Activated naive CD4-positive, alpha-beta T cell treated with anti-CD3 and anti-CD28 coated beads for 36 hours (primary cell): ENCODE data around the gene ANKRD2. TPM values are rescaled to one million over a fixed set of nuclear protein-coding genes. Genes with fewer than 3 reads are reported as not detected.
A peak's percentile ranks its signal among the peaks of the same experiment; 100 is the strongest.

Experiments
- CTCF ChIA-PET: fragments of 350-600 bp; sonication (Branson Sonifier 250); formaldehyde crosslinking; loops from one replicate; lab custom pipeline; 2021; ENCODE audit warnings: antibody characterized with exemption; lab: Charles Lee
- DNase-seq: peaks from one replicate; pipeline ENCODE4 v3.0.0-alpha.2; 2020
- H3K27ac Mint-ChIP-seq: one replicate; pipeline ENCODE4 v1.8.0; 2021; ENCODE audit warnings: mild to moderate bottlenecking, mixed read lengths
- H3K27me3 Mint-ChIP-seq: one replicate; pipeline ENCODE4 v1.8.0; 2021; ENCODE audit warnings: low read depth, mixed read lengths
- H3K36me3 Mint-ChIP-seq: one replicate; pipeline ENCODE4 v1.8.0; 2021; ENCODE audit warnings: low read depth, mixed read lengths
- H3K4me1 Mint-ChIP-seq: one replicate; pipeline ENCODE4 v1.8.0; 2021; ENCODE audit warnings: low read depth, mixed read lengths
- H3K4me3 Mint-ChIP-seq: one replicate; pipeline ENCODE4 v1.8.0; 2021; ENCODE audit warnings: mild to moderate bottlenecking, moderate library complexity, mixed read lengths
- H3K9me3 Mint-ChIP-seq: one replicate; pipeline ENCODE4 v1.8.0; 2021; ENCODE audit warnings: mixed read lengths
- intact Hi-C: fragments of 100-400 bp; cut with micrococcal nuclease; formaldehyde crosslinking; loops from one replicate; pipeline ENCODE4 v1.15.1; 2023
- total RNA-seq, 2 experiments: library from RNA; stranded (reverse); gene quantifications; one replicate each; pipeline ENCODE4 v1.2.3, GENCODE V29; 2021

Gene ANKRD2
- total RNA-seq, 2 experiments from 2014 or later = 0.26 TPM; not detected in 1

GRCh38 chr10:97537186-97537869, 35.3 kb upstream of the ANKRD2 start:
- Mint-ChIP-seq H3K4me3 (no peak overlapping the region), H3K27ac (no peak overlapping the region), H3K4me1 (peaks cover 7% of the 10 kb centered on the region), H3K36me3 (no peaks in the 10 kb centered on the region), H3K9me3 (no peaks in the 10 kb centered on the region), H3K27me3 (no peaks in the 10 kb centered on the region)
- CTCF ChIA-PET = interaction anchor here (8.6 kb wide), 1 partner anchor 14 kb away, joined by 148 read pairs; no protein-coding TSS in a partner anchor
- intact Hi-C loops = no loop called here
- DNase-seq = no peak

DNA sequence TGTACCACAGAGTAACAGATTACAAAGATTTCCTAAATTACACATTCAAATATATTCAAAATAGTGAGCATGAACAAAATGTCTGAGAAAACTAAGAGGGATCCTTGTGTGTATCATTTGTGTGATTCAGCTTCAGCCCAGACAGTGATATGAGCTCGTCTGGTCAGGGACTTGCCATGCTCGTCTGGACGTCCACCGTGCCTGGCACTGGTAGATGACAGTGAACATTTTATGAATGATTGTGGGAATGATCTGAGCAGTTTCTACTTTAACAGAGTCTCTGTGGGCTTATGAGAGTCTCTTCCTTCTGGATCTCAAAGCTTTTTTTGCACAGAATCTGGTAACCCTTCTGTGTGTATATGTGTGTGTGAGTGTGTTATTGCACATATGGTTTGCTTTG, 34.2 kb upstream of the ANKRD2 start:
- no peaks in the 10 kb centered on the region for H3K36me3 Mint-ChIP-seq
- H3K27me3 Mint-ChIP-seq = no peaks in the 10 kb centered on the region

DNA sequence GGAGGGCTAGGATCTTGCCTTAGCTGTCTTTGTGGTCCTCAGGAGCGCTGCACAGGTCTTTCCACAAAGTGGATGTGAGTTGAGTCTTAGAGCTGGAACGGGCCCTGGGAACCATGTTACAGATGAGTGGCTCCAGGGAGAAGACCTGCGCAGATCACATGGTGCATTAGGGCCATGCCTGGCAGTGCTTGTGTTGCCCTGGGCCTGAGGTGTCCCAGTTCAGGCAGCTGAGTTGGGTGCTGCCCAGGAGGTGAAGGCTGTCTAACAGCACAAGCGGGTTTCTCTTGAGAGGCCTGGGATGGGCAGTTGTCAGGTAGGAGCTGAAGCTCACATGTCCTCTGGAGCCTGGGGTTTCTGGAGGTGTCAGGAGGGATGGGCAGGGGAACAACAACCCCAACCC, 33.7 kb upstream of the ANKRD2 start:
- Mint-ChIP-seq H3K4me1 (peaks cover 23% of the 10 kb centered on the region), H3K36me3 (no peaks in the 10 kb centered on the region), H3K9me3 (no peaks in the 10 kb centered on the region), H3K27ac (no peak overlapping the region), H3K27me3 (no peaks in the 10 kb centered on the region), H3K4me3 (no peak overlapping the region)
- CTCF ChIA-PET = interaction anchor here (0.6 to 8.6 kb wide), 2 partner anchors 13 to 118 kb away, joined by 3 to 148 read pairs; no protein-coding TSS in a partner anchor
- intact Hi-C loops = no loop called here
- DNase-seq = no peak

More for the DNA sequence above, 34.2 kb upstream of the ANKRD2 start:
- no peak overlapping the region for H3K4me3 Mint-ChIP-seq
- H3K9me3 Mint-ChIP-seq = no peaks in the 10 kb centered on the region
- H3K27ac Mint-ChIP-seq = no peak overlapping the region
- H3K4me1 Mint-ChIP-seq = peaks cover 18% of the 10 kb centered on the region
- CTCF ChIA-PET = interaction anchor here (8.6 kb wide), 1 partner anchor 13 kb away, joined by 148 read pairs; no protein-coding TSS in a partner anchor
- intact Hi-C loops = no loop called here
- no peak for DNase-seq

DNA sequence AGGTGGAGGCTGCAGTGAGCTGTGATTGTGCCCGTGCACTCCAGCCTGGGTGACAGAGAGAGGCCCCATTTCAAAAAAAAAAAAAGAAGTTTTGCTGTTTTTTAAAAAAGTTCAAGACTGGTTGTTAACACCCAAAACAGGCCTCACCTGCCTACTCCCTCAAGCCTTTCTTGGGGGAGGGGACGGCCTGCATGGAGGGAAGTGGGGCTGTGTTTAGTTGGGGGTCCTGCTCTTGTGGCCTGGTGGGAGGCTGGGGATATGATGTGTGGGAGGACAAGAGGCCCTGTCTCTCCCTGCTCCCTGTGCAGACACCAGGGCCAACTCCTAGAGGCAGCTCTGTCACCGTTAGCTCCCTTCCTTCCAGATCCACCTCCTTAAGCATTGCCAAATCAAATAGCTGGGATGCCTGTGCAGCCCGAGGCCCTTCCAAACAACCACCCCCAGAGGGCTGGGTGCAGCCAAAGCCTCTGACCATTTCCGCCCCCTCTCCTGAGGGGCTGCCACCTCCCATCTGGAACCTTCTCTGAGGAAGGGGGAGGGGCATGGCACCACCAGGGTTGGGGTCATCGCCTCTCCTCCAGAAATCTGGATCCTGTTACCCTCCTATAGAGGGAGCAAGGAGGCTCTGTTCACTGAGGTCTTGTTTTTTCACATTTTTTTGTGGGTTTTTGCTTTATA, 32.9 kb upstream of the ANKRD2 start:
- no peak for DNase-seq
- no peaks in the 10 kb centered on the region for H3K36me3 Mint-ChIP-seq
- peaks cover 23% of the 10 kb centered on the region for H3K4me1 Mint-ChIP-seq
- H3K27ac Mint-ChIP-seq = no peak overlapping the region
- intact Hi-C loops = no loop called here
- no peak overlapping the region for H3K4me3 Mint-ChIP-seq
- CTCF ChIA-PET = interaction anchor here (0.6 to 8.6 kb wide), 3 partner anchors 12 to 118 kb away, joined by 3 to 148 read pairs (median 3); no protein-coding TSS in a partner anchor
- H3K9me3 Mint-ChIP-seq = no peaks in the 10 kb centered on the region
- no peaks in the 10 kb centered on the region for H3K27me3 Mint-ChIP-seq

- H3K27me3 Mint-ChIP-seq = no peaks in the 10 kb centered on the region
- CTCF ChIA-PET = interaction anchor here (0.6 to 8.6 kb wide), 4 partner anchors 11 to 196 kb away, joined by 3 to 148 read pairs (median 18); no protein-coding TSS in a partner anchor
- H3K27ac Mint-ChIP-seq = no peak overlapping the region
- H3K4me3 Mint-ChIP-seq = no peak overlapping the region
- no peak for DNase-seq
- H3K9me3 Mint-ChIP-seq = no peaks in the 10 kb centered on the region
- intact Hi-C loops = no loop called here
- H3K4me1 Mint-ChIP-seq = peaks cover 23% of the 10 kb centered on the region
- no peaks in the 10 kb centered on the region for H3K36me3 Mint-ChIP-seq
These were observed 31.7 kb upstream of the ANKRD2 start for GRCh38 chr10:97540669-97541500.

DNA sequence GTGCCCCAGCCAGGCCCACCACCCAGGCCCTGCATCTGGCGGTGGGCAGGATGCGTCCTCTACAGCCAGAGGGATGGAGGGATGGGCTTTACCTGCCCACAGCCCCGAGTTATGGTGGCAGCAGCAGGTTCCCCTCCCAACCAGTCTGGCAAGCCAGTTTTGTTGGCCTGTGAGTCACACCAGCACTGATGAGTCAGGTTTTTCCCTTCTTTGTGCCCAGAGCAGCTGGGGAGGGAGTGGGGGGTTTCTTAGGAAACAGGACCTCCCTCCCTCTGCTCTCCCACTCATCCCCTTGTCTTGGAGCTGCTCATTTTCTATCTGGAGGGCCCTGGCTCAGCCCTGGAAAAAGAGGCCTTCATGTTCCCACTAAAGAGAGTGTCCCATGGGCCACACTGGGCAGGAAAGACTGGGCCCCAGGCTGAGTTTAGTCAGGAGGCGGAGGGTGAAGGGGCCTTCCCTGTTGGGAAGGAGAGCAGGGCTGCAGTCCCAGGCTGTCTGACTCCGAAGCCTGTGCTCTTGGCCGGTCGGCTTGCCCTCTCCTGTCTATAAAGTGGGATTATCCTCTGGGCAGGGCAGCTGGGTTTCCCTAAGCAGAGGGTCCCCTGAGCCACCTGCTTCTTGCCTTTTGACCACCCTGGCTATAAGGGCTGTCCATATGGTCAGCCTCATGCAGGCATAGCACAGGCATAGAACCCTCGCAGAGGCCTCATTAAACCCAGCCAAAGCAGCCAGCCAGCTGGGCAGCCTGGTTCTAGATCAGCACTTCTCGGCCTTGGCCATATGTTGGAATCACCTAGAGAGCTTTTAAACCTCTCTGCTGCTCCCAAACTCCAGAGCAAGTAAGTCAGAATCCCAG, 30.2 kb upstream of the ANKRD2 start:
- Mint-ChIP-seq H3K4me1 (peaks cover 23% of the 10 kb centered on the region), H3K27ac (peak overlapping the region; percentile 32), H3K36me3 (no peaks in the 10 kb centered on the region), H3K4me3 (no peak overlapping the region), H3K27me3 (no peaks in the 10 kb centered on the region), H3K9me3 (no peaks in the 10 kb centered on the region)
- intact Hi-C loops = loop anchor here (1.0 to 2.0 kb wide), 3 partner anchors 19 to 136 kb away; partner anchors contain the start of genes MMS19 and UBTD1
- CTCF ChIA-PET = interaction anchor here (0.9 to 2.6 kb wide), 2 partner anchors 8 to 10 kb away, joined by 3 to 27 read pairs; no protein-coding TSS in a partner anchor
- peak; percentile 78 for DNase-seq

DNA sequence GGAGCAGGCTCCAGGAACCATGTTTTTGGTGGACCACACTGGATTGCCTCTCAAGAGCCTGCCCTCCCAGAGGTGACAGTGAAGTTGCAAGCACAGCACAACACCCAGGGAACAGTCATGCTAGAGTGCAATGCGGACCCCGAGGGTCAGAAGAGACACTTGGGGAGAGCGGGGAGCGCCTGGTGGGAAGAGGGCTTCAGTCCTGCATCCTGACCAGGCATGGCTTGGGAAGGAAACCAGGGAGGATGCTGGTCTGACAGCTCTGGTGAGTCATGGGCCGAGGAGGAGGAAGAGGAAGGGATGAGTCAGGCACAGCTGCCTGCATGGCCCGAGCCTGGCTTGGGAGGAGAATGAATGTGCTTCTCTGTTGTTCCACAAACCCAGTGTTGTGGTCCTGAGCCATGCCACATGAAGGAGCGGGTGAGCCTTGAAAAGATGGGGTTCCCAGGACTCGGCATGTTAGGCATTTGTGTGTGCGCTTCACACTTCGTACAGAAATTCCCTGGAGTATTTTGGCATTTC, 29.5 kb upstream of the ANKRD2 start:
- H3K4me3 Mint-ChIP-seq = no peak overlapping the region
- H3K9me3 Mint-ChIP-seq = no peaks in the 10 kb centered on the region
- intact Hi-C loops = loop anchor here (1.0 to 2.0 kb wide), 3 partner anchors 18 to 136 kb away; partner anchors contain the start of genes MMS19 and UBTD1
- H3K27me3 Mint-ChIP-seq = no peaks in the 10 kb centered on the region
- H3K27ac Mint-ChIP-seq = peak overlapping the region; percentile 68
- H3K36me3 Mint-ChIP-seq = no peaks in the 10 kb centered on the region
- CTCF ChIA-PET = interaction anchor here (0.9 to 2.6 kb wide), 2 partner anchors 9 to 10 kb away, joined by 3 to 27 read pairs; no protein-coding TSS in a partner anchor
- H3K4me1 Mint-ChIP-seq = peaks cover 23% of the 10 kb centered on the region
- peak; percentile 86 for DNase-seq

DNA sequence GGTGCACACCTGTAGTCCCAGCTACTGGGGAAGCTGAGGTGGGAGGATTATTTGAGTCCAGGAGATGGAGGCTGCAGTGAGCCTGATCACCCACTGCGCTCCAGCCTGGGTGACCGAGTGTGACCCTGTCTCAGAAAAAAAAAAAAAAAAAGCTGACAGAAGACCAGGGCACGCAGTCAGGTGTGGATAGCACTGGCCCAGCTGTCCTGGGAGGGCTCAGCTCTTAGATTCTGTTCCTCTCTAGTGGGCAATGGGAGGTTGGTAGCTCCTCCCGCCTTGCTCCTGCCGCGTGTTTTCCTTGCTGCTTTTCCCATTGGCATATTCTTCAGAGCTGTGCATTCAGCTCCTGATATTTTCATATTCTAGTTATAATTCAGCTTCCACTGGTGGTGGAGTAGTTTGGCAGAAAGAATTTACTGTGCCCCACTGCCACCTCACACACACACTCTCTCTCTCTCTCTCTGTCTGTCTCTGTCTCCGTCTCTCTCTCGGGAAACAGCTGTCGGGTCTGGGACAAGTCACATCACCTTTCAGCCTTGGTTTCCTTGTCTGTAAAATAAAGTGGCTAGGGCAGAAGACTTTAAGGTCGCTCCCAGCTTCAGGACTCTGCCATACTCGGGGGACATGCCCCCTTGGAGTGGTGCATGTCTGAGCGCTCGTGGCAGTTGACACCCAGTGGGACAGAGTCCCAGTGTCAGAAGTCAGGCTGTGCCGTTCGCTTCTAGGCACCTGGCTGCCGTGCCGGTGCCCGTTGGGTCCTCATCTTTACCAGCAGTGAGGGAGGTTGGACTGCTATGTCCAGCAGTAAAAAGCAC, 25.9 kb upstream of the ANKRD2 start:
- no peak for DNase-seq
- intact Hi-C loops = no loop called here
- no peaks in the 10 kb centered on the region for H3K9me3 Mint-ChIP-seq
- H3K4me1 Mint-ChIP-seq = peaks cover 22% of the 10 kb centered on the region
- H3K27me3 Mint-ChIP-seq = no peaks in the 10 kb centered on the region
- no peak overlapping the region for H3K4me3 Mint-ChIP-seq
- no peak overlapping the region for H3K27ac Mint-ChIP-seq
- no peaks in the 10 kb centered on the region for H3K36me3 Mint-ChIP-seq
- CTCF ChIA-PET = interaction anchor here (0.8 to 1.8 kb wide), 4 partner anchors 8 to 12 kb away, joined by 3 to 10 read pairs (median 4); no protein-coding TSS in a partner anchor

- CTCF ChIA-PET = no interaction called here
- no peaks in the 10 kb centered on the region for H3K9me3 Mint-ChIP-seq
- peaks cover 16% of the 10 kb centered on the region for H3K4me1 Mint-ChIP-seq
- intact Hi-C loops = no loop called here
- no peak for DNase-seq
- no peak overlapping the region for H3K4me3 Mint-ChIP-seq
- no peak overlapping the region for H3K27ac Mint-ChIP-seq
- H3K27me3 Mint-ChIP-seq = no peaks in the 10 kb centered on the region
- H3K36me3 Mint-ChIP-seq = no peaks in the 10 kb centered on the region
These were observed 25.3 kb upstream of the ANKRD2 start for GRCh38 chr10:97547271-97547600.

GRCh38 chr10:97547962-97548361, 24.6 kb upstream of the ANKRD2 start:
- CTCF ChIA-PET = interaction anchor here (0.6 to 7.8 kb wide), 3 partner anchors 12 to 128 kb away, joined by 3 to 148 read pairs (median 4); partner anchors contain the start of gene UBTD1
- no peaks in the 10 kb centered on the region for H3K9me3 Mint-ChIP-seq

More at GRCh38 chr10:97547962-97548361, 24.6 kb upstream of the ANKRD2 start:
- H3K27ac Mint-ChIP-seq = no peak overlapping the region
- peaks cover 9% of the 10 kb centered on the region for H3K4me1 Mint-ChIP-seq
- intact Hi-C loops = no loop called here
- no peak overlapping the region for H3K4me3 Mint-ChIP-seq
- no peaks in the 10 kb centered on the region for H3K36me3 Mint-ChIP-seq
- H3K27me3 Mint-ChIP-seq = no peaks in the 10 kb centered on the region
- no peak for DNase-seq
